GM19035 (cell line): ENCODE measurements around the gene OSTM1.

Source experiments
- ATAC-seq: cut with Tn5 transposase; IDR thresholded peaks from one replicate; pipeline ENCODE4 v1.9.1; 2021; ENCODE audit not compliant: unreplicated experiment

The OSTM1 gene, protein sequence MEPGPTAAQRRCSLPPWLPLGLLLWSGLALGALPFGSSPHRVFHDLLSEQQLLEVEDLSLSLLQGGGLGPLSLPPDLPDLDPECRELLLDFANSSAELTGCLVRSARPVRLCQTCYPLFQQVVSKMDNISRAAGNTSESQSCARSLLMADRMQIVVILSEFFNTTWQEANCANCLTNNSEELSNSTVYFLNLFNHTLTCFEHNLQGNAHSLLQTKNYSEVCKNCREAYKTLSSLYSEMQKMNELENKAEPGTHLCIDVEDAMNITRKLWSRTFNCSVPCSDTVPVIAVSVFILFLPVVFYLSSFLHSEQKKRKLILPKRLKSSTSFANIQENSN

DNA sequence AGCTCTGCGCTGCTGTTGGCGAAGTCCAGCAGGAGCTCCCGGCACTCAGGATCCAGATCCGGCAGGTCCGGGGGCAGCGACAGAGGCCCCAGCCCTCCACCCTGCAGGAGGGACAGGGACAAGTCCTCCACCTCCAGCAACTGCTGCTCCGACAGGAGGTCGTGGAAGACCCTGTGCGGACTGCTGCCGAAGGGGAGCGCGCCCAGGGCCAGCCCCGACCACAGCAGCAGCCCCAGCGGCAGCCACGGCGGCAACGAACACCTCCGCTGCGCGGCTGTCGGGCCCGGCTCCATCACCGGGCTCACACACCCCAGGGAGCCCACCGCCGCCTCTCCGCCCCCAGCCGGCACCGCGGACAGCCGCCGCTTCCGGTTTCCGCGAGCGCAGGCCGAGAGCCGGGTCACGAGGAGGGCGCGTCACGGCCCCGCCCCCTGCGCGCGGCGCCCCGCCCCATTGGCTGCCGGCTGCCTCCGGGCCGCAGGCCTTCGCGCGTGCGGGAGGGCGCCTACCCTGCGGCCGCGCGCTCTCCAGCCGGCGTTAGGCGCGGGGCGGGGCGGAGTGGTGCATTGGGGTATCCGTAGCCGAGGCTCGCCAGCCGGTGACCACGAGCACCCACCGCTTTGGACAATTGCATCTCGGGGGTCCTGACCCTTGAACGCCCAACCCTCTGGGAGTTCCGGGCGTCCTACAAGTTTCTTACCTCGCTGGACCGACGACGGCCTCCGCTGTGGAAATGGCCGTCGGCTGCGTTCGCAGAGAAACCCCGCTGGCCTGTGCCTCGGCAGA, at the start of gene OSTM1:
TSS of gene OSTM1 (minus strand) at position 383 of the 786 bp plus-strand sequence. CDS start at position 293, 90 bp downstream.
- ATAC-seq = peak; percentile 97

DNA sequence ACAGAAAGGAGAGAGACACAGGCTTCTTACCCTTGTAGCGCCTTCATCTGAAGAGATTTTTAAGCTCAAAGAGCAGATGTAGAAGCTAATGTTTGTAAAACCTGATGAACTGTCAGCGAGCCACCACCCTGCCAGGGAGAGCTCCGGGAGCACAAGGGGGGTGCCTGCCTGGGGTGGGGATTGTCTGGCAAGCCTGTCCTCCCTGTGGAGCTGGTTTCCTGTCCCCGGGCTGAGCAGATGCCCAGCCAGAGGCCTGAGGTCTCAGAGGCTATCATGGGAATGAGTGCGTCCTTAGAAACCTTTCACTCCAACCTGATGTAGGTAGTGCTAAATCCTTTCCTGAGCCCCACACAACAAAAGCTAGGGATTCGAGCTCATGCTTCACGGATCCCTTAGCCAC, 49.4 kb upstream of the OSTM1 start:
- ATAC-seq = no peak

DNA sequence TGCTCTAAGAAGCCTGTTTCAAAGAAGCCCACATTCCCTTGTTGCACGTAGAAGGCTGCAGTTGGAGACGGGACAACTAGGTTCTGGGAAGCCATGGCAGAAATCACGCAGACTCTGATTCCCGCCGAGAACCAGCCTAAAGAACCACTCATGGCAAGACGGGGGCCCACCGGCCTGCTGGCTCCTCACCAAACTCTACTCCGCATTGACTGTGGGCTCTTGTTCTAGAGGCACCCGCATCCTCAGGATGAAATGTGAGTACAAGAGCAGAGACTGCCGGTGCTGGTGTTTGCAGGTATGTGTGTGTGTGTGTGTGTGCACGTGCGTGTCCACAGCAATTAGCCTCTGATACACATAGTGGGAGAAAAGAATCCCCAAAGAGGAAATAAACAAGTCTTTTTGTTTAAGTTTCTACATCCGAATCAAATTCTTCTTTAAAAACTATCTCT, 49.0 kb upstream of the OSTM1 start:
- no peak for ATAC-seq

- ATAC-seq = no peak
These were observed 47.1 kb upstream of the OSTM1 start for GRCh38 chr6:108121612-108122011.

GRCh38 chr6:108120311-108120710, 45.8 kb upstream of the OSTM1 start:
- ATAC-seq = no peak

GRCh38 chr6:108119769-108120141, 45.2 kb upstream of the OSTM1 start:
- ATAC-seq = no peak

DNA sequence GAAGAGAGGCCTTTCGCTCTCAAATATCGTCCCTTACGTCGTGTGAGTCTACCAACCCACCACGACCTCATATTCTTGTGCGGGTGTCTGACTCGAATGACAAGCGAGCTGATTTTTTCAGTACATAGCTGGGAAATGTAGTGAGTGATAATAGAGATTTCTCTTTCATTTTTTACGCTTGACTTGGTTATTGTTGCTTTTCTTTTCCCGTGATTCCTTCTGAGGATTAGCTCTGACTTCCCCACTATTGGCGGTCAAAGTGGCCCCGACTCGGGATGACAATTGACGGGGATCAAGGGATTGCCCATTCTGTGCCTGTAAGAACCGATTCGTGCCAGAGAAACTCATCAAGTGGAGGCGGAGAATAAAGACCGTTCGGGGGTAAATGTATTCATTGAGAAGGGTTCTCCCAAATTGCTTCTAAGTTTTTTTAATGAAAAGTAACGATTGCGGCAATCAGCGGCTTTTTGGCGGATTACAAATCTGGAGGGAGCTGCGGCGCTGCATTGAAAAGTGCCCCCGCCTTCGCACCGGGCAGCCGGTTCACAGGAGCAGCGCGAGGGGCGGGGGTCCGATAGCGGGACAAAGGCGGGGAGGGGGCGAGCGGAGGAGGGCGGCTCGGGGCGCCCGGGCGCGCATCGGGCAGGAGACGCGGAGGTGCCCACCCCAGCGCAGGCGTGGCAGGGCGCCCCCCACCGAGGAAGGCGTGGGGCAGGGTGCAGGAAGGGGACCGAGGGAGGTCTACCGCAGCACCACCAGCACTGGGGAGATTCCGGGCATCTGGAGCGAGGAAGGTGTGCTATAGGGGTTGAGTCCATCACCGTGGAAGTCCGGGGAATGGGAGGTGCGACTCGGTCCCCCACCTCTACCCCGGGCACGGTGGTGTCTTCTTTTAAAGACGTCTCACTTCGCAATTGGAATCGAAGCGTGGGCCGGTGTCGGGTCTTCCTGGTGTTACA, 44.5 kb upstream of the OSTM1 start:
- no peak for ATAC-seq

- ATAC-seq = no peak
These were observed 43.8 kb upstream of the OSTM1 start for GRCh38 chr6:108118359-108118724.

GRCh38 chr6:108117427-108118358, 43.2 kb upstream of the OSTM1 start:
- ATAC-seq = no peak

- no peak for ATAC-seq
These were observed 42.2 kb upstream of the OSTM1 start for GRCh38 chr6:108116546-108117426.

DNA sequence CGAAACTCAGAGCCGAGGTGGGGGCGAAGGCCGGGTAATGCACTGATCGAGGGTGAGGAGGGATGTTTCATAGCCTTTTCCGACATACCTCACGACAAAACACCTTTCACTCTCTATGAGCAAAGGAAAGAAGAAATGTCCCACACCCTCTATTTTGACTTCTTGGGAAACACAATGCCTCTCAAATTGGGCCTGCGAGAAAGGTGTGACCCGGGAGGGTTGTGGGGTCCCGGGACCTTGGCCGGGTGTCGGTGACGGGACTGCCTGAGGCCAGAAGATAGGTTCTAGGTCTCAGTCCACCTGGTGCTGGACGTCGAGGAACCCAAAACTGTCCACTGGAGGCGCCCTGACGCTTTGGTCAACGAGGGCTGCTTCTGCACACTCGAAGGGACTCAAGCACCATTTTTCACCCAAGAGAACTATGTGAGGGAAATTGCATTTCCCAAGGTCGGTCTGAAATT, 41.1 kb upstream of the OSTM1 start:
- ATAC-seq = no peak

GRCh38 chr6:108114841-108115597, 40.5 kb upstream of the OSTM1 start:
- no peak for ATAC-seq

GRCh38 chr6:108113557-108114519, 39.3 kb upstream of the OSTM1 start:
- no peak for ATAC-seq

DNA sequence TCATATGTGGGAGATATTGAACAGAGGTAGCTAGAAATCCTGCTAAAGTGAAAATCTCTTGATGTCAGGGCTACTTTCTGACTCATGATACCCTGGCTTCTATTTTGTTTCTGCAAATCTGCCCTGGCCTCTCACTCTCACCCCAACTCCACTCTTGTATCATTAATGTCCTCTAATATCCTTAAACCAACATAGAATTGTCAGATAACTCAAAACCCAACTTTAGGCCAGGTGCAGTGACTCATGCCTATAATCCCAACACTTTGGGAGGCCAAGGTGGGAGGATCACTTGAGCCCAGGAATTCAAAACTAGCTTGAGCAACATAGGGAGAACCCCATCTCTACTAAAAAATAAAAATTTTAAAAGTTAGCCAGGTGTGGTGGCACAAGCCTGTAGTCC, 33.8 kb upstream of the OSTM1 start:
- no peak for ATAC-seq

GRCh38 chr6:108107102-108107501, 32.6 kb upstream of the OSTM1 start:
- ATAC-seq = no peak

GRCh38 chr6:108106694-108107093, 32.2 kb upstream of the OSTM1 start:
- no peak for ATAC-seq

DNA sequence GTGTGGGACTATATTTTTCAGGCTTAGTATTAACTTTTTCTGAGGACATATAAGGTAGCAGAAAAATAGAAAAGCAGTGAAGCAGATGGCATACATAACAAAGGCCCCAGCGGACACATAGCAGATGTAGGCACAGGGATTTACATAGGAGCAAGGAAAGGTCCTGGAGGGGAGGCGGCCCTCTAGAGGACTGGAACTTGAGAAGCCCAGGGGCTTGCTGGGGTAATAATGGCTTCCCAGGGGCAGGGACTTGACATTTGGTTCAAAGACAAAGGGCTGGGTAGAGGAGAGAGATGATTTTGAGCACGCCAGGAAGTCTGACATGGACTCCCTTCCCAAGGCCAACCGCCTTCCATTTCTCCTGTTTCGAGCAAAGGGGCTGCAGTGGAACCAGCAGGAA, 31.7 kb upstream of the OSTM1 start:
- ATAC-seq = no peak
